Ovary (tissue), 9 donors: Measurements from ENCODE around the gene GPSM1. TPM values are rescaled to one million over a fixed set of nuclear protein-coding genes. Genes with fewer than 3 reads are reported as not detected.

Source experiments
- DNase-seq, 5 donors: peaks; one replicate each; pipeline ENCODE4 v3.0.0-alpha.2; 2019 to 2020
- H3K27ac ChIP-seq, 2 donors: fragments of 200-600 bp; one replicate each; pipeline versions ENCODE4 v1.5.1 to v1.8.0; 2019 to 2022
- H3K27me3 ChIP-seq: fragments of 200-600 bp; one replicate; pipeline ENCODE4 v1.8.0; 2022
- H3K36me3 ChIP-seq: fragments of 200-600 bp; sonication (generic); one replicate; pipeline ENCODE4 v1.5.1; 2019
- H3K4me1 ChIP-seq: one replicate; pipeline ENCODE4 v1.8.1; 2013; ENCODE audit warnings: mild to moderate bottlenecking, moderate library complexity; ENCODE audit not compliant: insufficient read depth
- H3K4me3 ChIP-seq: fragments of 200-600 bp; sonication (generic); one replicate; pipeline ENCODE4 v1.5.1; 2017
- H3K9me3 ChIP-seq, 2 donors: fragments of 200-600 bp in 1 of 2; sonication (generic) in 1 of 2; one replicate each; pipeline versions ENCODE4 v1.5.1 to v1.8.1; 2013 to 2019; ENCODE audit warnings: mild to moderate bottlenecking in 1 of 2, moderate library complexity in 1 of 2
- EP300 ChIP-seq: sonication (generic); formaldehyde crosslinking; IDR thresholded peaks from one replicate; pipeline ENCODE4 v1.6.1; 2017; ENCODE audit warnings: antibody characterized with exemption
- POLR2A ChIP-seq: fragments of 450-650 bp; IDR thresholded peaks from one replicate; pipeline ENCODE4 v1.6.1; 2017; ENCODE audit warnings: antibody characterized with exemption, mild to moderate bottlenecking, moderate library complexity
- WGBS, 3 donors: extraction: QIAGEN DNeasy Blood & Tissue Kit in 1 of 3; methylation state at CpG; one replicate each; pipeline versions ENCODE4 v1.1.5 to v1.1.7; 2013 to 2017; 5-methylcytosine and 5-hydroxymethylcytosine counted together
- intact Hi-C, 4 donors: fragments of 100-400 bp; cut with DNase I; formaldehyde crosslinking; loops; one replicate each; pipeline versions ENCODE4 v1.11.0 to v1.15.1; 2022 to 2023
- polyA plus RNA-seq, 2 donors: library from polyadenylated mRNA; stranded (reverse); fragments of 200-250 nt in 1 of 2; fragments of 350-450 nt in 1 of 2; fragmentation: Illumina TruSeq in 1 of 2; extraction: RNeasy Lipid Tissue Mini Kit (QIAGEN cat#74804) in 1 of 2; gene quantifications; one replicate each; pipeline ENCODE4 v1.2.3, GENCODE V29; 2013 to 2014
- total RNA-seq, 7 donors: library from RNA; depleted of rRNA in 2 of 7; stranded (reverse); fragments of >200 nt in 2 of 7; fragmentation: NEBNext Ultra II Directional in 3 of 7; extraction: Animal tissue kit (Norgen Biotek cat#: 25700) in 3 of 7; gene quantifications; one replicate each; pipeline versions ENCODE4 v1.1.0 to v1.2.4, GENCODE V29; 2016 to 2023
- TF ChIP-seq, protein P1 (sequence below), 3 donors: fragments of 450-650 bp in 2 of 3; fragments of 200-600 bp in 1 of 3; IDR thresholded peaks; one replicate each; pipeline versions ENCODE4 v1.5.1 to v1.8.0; 2016 to 2022; ENCODE audit warnings: antibody characterized with exemption in 3 of 3, mild to moderate bottlenecking in 1 of 3
- donor health status: DM: no; HTN: no; CAD: no; lungs with moderate emphysema.
- donor health status: DM: no; HTN: no; CAD: no.
- donor health status: Bipolar disorder and iron deficiency.
- donor health status: DM: yes; HTN: yes; CAD: no.
- donor health status: DM: no; HTN: no; CAD: no.
- donor health status: DM: yes; HTN: yes; CAD: no.

GPSM1 gene
- total and polyA plus RNA-seq, 9 donors: 0.57 to 65.4 (median 36.3) TPM

DNA sequence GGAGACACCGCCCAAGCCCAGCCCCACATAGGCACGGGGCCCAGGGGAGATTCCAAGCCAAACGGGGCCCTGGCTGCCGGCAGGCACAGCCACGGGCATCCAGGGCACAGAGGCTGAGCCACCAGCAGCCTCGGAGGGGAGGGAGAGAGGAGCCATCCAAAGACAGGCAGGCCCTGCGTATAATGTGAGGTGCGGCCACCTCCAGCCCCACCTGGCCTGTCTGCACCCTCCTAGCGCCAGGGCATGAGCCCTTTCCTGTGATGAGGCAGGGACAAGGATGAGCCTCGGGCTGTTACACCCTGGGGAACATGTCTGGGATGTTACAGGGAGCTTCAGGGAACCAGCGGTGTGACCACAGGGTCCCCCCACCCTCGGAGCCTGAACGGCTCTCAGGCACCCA is 22.4 kb upstream of the GPSM1 start:
- Histone ChIP-seq H3K4me3 (no peak overlapping the region), H3K27ac (no peak overlapping the region), H3K36me3 (no peaks in the 10 kb centered on the region), H3K4me1 (no peaks in the 10 kb centered on the region), H3K9me3 (no peaks in the 10 kb centered on the region), H3K27me3 (no peaks in the 10 kb centered on the region)
- no peak for DNase-seq
- intact Hi-C loops: no loop called here
- 64 to 74% (median 71%) methylated on average over 12 to 13 of the region's 13 CpGs for WGBS, 3 donors
- TF ChIP-seq EP300 (no peak), POLR2A (no peak)
- TF ChIP-seq, protein P1, sequence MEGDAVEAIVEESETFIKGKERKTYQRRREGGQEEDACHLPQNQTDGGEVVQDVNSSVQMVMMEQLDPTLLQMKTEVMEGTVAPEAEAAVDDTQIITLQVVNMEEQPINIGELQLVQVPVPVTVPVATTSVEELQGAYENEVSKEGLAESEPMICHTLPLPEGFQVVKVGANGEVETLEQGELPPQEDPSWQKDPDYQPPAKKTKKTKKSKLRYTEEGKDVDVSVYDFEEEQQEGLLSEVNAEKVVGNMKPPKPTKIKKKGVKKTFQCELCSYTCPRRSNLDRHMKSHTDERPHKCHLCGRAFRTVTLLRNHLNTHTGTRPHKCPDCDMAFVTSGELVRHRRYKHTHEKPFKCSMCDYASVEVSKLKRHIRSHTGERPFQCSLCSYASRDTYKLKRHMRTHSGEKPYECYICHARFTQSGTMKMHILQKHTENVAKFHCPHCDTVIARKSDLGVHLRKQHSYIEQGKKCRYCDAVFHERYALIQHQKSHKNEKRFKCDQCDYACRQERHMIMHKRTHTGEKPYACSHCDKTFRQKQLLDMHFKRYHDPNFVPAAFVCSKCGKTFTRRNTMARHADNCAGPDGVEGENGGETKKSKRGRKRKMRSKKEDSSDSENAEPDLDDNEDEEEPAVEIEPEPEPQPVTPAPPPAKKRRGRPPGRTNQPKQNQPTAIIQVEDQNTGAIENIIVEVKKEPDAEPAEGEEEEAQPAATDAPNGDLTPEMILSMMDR (IDR thresholded peaks at IDR 0.05): no peak

DNA sequence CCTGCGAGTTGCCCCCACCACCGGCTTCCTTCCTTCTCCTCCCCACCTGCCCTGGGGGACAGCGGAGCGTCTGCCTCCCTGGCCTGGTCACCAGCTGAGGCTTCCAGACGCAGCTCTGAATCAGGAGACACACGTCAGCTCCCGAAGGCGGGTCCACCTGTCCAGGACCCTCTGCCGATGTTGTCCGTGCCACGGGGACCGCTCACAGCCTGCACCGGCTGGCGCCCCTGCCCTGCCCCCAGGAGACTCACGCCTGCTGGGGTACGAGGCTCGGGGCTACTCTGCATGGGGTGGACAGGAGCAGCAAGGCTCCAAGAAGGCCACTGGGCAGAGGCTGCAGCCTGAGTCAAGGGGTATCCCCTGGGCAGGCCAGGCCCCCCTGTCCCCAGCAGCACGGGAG is 21.5 kb upstream of the GPSM1 start:
- Histone ChIP-seq H3K9me3 (no peaks in the 10 kb centered on the region), H3K36me3 (no peaks in the 10 kb centered on the region), H3K4me3 (no peak overlapping the region), H3K27me3 (no peaks in the 10 kb centered on the region), H3K4me1 (no peaks in the 10 kb centered on the region), H3K27ac (no peak overlapping the region)
- WGBS, 3 donors: 59 to 71% (median 61%) methylated on average over 14 to 18 of the region's 18 CpGs
- no peak for DNase-seq
- intact Hi-C loops: no loop called here
- TF ChIP-seq, protein P1 (IDR thresholded peaks at IDR 0.05): no peak
- no peak for TF ChIP-seq POLR2A
- TF ChIP-seq EP300: no peak

DNA sequence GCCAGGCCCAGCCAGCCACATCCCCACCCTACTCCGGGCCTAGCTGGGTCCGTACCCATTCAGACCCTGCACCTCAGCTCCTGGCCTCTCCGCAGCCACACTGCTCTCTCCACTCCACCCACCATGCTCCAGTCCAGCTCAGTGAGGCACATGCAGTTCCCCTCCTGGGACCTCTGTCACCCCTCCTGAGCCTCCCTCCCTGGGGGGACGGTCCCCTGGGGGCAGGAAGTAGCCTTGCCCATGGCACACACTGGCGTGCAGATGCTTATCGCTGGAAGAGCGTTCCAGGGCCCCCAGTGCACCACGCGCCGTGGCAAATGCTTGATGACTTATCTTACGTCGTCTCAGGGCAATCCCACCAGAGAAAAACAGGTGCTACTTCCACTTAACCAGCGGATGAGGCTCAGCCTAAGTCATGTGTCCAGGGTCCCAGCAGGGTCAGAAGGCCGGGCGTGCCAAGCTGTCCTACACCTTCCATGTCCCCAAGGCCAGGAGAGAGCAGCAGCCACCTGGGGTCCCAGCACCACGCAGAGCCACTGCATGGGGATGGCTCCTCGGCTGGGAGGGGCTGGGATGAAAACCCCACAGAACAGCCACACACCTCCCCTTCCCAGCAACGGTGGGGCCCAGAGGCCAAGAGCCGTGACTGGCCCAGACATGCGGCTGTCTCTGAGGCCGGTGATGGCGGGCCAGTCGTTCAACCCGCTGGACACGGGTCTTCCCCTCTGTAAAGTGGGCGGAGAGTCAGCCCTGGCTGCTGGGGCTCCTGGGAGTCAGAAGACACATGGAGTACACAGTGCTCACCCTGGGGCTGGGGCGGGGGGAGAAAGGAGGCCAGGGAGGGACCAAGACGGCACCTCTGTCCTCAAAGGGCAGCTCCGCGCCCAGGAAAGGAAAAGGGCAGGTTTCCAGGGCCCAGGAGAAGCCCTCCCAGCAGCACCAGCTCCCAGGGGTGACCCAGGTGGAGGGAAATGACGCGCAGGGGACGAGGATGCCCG is 20.8 kb upstream of the GPSM1 start:
- no peaks in the 10 kb centered on the region for H3K27me3 ChIP-seq

DNA sequence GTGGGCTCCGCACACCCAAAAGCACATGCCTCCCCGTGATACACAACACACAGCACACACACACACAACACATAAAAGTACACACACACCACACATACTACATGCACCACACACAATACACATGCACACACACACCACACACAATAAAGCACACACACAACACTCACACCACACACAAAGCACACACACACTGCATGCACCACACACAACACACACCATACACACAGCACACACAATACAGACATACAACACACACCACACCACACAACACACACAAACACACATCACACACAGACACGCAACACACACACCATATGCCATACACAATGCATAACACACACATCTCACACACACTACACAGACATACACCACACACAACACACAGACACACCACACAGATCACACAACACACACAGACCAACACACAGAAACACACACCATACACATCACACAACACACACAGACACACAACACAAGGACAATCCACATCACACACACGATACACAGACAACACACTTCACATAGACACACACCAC is 20.1 kb upstream of the GPSM1 start:
- 63 to 71% (median 63%) methylated on average over 4 of the region's 4 CpGs for WGBS, 3 donors
- intact Hi-C loops: no loop called here
- H3K27ac ChIP-seq: no peak overlapping the region
- H3K36me3 ChIP-seq: no peaks in the 10 kb centered on the region
- TF ChIP-seq POLR2A (no peak), EP300 (no peak)
- TF ChIP-seq, protein P1 (IDR thresholded peaks at IDR 0.05): no peak
- no peaks in the 10 kb centered on the region for H3K4me1 ChIP-seq
- no peak overlapping the region for H3K4me3 ChIP-seq
- H3K9me3 ChIP-seq: no peaks in the 10 kb centered on the region
- no peaks in the 10 kb centered on the region for H3K27me3 ChIP-seq
- no peak for DNase-seq

More for the DNA sequence above, 20.8 kb upstream of the GPSM1 start:
- no peaks in the 10 kb centered on the region for H3K4me1 ChIP-seq
- DNase-seq: no peak
- no peaks in the 10 kb centered on the region for H3K9me3 ChIP-seq
- intact Hi-C loops: no loop called here
- H3K27ac ChIP-seq: no peak overlapping the region
- WGBS, 3 donors: 39 to 52% (median 43%) methylated on average over 34 of the region's 34 CpGs
- TF ChIP-seq POLR2A (no peak), EP300 (no peak)
- H3K36me3 ChIP-seq: no peaks in the 10 kb centered on the region
- H3K4me3 ChIP-seq: no peak overlapping the region
